SK-N-SH (cell line): Measurements from ENCODE around the gene DAZAP2. TPM values are rescaled to one million over a fixed set of nuclear protein-coding genes. Genes with fewer than 3 reads are reported as not detected.

Source experiments
- CTCF ChIA-PET: fragments of 300-600, 350-600 bp; formaldehyde crosslinking; extraction: SDS; loops from one replicate; lab custom pipeline; 2021; lab: Yijun Ruan, JAX
- POLR2A ChIA-PET: fragments of 350-600 bp; sonication (Branson Sonifier 250); formaldehyde crosslinking; extraction: SDS; loops from one replicate; lab custom pipeline; 2020; ENCODE audit warnings: antibody characterized with exemption, inconsistent platforms; lab: Yijun Ruan, JAX
- DNase-seq: peaks from one replicate; pipeline ENCODE4 v3.0.0; 2012
- H2AFZ ChIP-seq: fragments of 200-600 bp; sonication (generic); 2 replicates; pipeline ENCODE4 v1.8.1; 2016; ENCODE audit warnings: antibody characterized with exemption, mild to moderate bottlenecking, low read depth
- H3F3A ChIP-seq: fragments of 200-600 bp; sonication (generic); replicated peaks from 2 replicates; pipeline ENCODE3; 2016; ENCODE audit warnings: antibody characterized with exemption, mild to moderate bottlenecking; ENCODE audit not compliant: insufficient read depth
- H3K27ac ChIP-seq, 2 experiments: fragments of 200-500 bp in 1 of 2; fragments of 200-600 bp in 1 of 2; sonication (Bioruptor generic) in 1 of 2; sonication (generic), shearing (Covaris generic) in 1 of 2; 2 replicates each; pipeline versions ENCODE4 v1.5.1 to v1.6.1; 2014 to 2016; ENCODE audit warnings: low read depth in 2 of 2, inconsistent platforms in 1 of 2, low read length in 1 of 2, mild to moderate bottlenecking in 1 of 2, mixed read lengths in 1 of 2
- H3K27me3 ChIP-seq: fragments of 200-600 bp; sonication (generic), shearing (Covaris generic); 2 replicates; pipeline ENCODE4 v1.6.1; 2016; ENCODE audit warnings: mixed run types; ENCODE audit not compliant: insufficient read depth
- H3K36me3 ChIP-seq, 2 experiments: fragments of 200-500 bp in 1 of 2; fragments of 200-600 bp in 1 of 2; sonication (Bioruptor generic) in 1 of 2; sonication (generic) in 1 of 2; replicated peaks in 1 of 2; 2 replicates each; pipeline versions ENCODE3 to v1.5.1; 2014 to 2016; ENCODE audit warnings: low read length in 1 of 2, mild to moderate bottlenecking in 1 of 2; ENCODE audit not compliant: insufficient read depth in 2 of 2, control insufficient read depth in 1 of 2
- H3K4me1 ChIP-seq, 2 experiments: fragments of 200-500 bp in 1 of 2; fragments of 200-600 bp in 1 of 2; sonication (Bioruptor generic) in 1 of 2; sonication (generic), shearing (Covaris generic) in 1 of 2; 2 replicates each; pipeline versions ENCODE4 v1.5.1 to v1.6.1; 2014 to 2016; ENCODE audit warnings: low read depth in 1 of 2, low read length in 1 of 2, mixed run types in 1 of 2; ENCODE audit not compliant: insufficient read depth in 2 of 2, control insufficient read depth in 1 of 2
- H3K4me2 ChIP-seq: fragments of 200-600 bp; sonication (generic), shearing (Covaris generic); 2 replicates; pipeline ENCODE4 v1.6.1; 2017; ENCODE audit warnings: mixed run types
- H3K4me3 ChIP-seq, 2 experiments: fragments of 200-500 bp in 1 of 2; fragments of 200-600 bp in 1 of 2; sonication (Bioruptor generic) in 1 of 2; sonication (generic), shearing (Covaris generic) in 1 of 2; 2 replicates each; pipeline versions ENCODE4 v1.5.1 to v1.8.1; 2014 to 2016; ENCODE audit warnings: low read depth in 2 of 2, inconsistent platforms in 1 of 2, low read length in 1 of 2, mild to moderate bottlenecking in 1 of 2, mixed read lengths in 1 of 2, moderate library complexity in 1 of 2
- H3K79me2 ChIP-seq: fragments of 200-600 bp; sonication (generic); 2 replicates; pipeline ENCODE4 v1.8.1; 2017; ENCODE audit warnings: mild to moderate bottlenecking; ENCODE audit not compliant: insufficient read depth
- H3K9ac ChIP-seq: fragments of 200-600 bp; sonication (generic); 2 replicates; pipeline ENCODE4 v1.6.1; 2017; ENCODE audit warnings: mixed run types
- H3K9me2 ChIP-seq: fragments of 200-600 bp; sonication (generic); 2 replicates; pipeline ENCODE4 v1.6.1; 2017; ENCODE audit warnings: mixed run types
- H3K9me3 ChIP-seq: fragments of 200-600 bp; sonication (generic); 2 replicates; pipeline ENCODE4 v1.6.1; 2017; ENCODE audit warnings: mixed run types, mild to moderate bottlenecking, moderate library complexity
- H4K20me1 ChIP-seq: fragments of 200-600 bp; sonication (generic); 2 replicates; pipeline ENCODE4 v1.6.1; 2017; ENCODE audit warnings: mild to moderate bottlenecking, mixed run types; ENCODE audit not compliant: insufficient read depth
- ELF1 ChIP-seq: IDR thresholded peaks from 2 replicates; pipeline ENCODE4 v1.4.0; 2012
- EP300 ChIP-seq, 2 experiments: IDR thresholded peaks; 2 replicates each; pipeline versions ENCODE4 v1.4.0 to v1.6.1; 2012; ENCODE audit warnings: borderline replicate concordance in 1 of 2, low read depth in 1 of 2, low read length in 1 of 2
- FOXM1 ChIP-seq: IDR thresholded peaks from 2 replicates; pipeline ENCODE4 v1.4.0; 2012; ENCODE audit warnings: low read depth, mild to moderate bottlenecking
- GABPA ChIP-seq: IDR thresholded peaks from 2 replicates; pipeline ENCODE4 v1.4.0; 2012; ENCODE audit warnings: low read depth, mild to moderate bottlenecking
- MEF2A ChIP-seq: IDR thresholded peaks from 2 replicates; pipeline ENCODE4 v1.4.0; 2012; ENCODE audit warnings: low read depth, borderline replicate concordance
- MXI1 ChIP-seq: IDR thresholded peaks from 2 replicates; pipeline ENCODE4 v1.6.1; 2012; ENCODE audit warnings: mild to moderate bottlenecking, low read depth, low read length, improper control_type of control experiment
- NFIC ChIP-seq: IDR thresholded peaks from 2 replicates; pipeline ENCODE4 v1.4.0; 2012; ENCODE audit warnings: borderline replicate concordance
- NRF1 ChIP-seq: IDR thresholded peaks from 2 replicates; pipeline ENCODE4 v1.6.1; 2012; ENCODE audit warnings: low read depth, mild to moderate bottlenecking, low read length
- PBX3 ChIP-seq: IDR thresholded peaks from 2 replicates; pipeline ENCODE4; 2012
- RAD21 ChIP-seq: IDR thresholded peaks from 2 replicates; pipeline ENCODE4 v1.6.1; 2012; ENCODE audit warnings: mild to moderate bottlenecking, low read length
- RCOR1 ChIP-seq: fragments of 150-350 bp; IDR thresholded peaks from 2 replicates; pipeline ENCODE4 v1.6.1; 2017; ENCODE audit warnings: antibody characterized with exemption, low read length
- SMC3 ChIP-seq: IDR thresholded peaks from 2 replicates; pipeline ENCODE4 v1.6.1; 2012; ENCODE audit warnings: low read depth, low read length, improper control_type of control experiment
- TAF1 ChIP-seq: IDR thresholded peaks from 2 replicates; pipeline ENCODE4 v1.6.1; 2012; ENCODE audit warnings: low read depth, mild to moderate bottlenecking, low read length, moderate library complexity, borderline replicate concordance
- TCF12 ChIP-seq: IDR thresholded peaks from 2 replicates; pipeline ENCODE4 v1.4.0; 2012
- USF2 ChIP-seq: fragments of 150-350 bp; IDR thresholded peaks from 2 replicates; pipeline ENCODE4 v1.6.1; 2017; ENCODE audit warnings: antibody characterized with exemption, low read length, low read depth, borderline replicate concordance
- ZBTB33 ChIP-seq: IDR thresholded peaks from 2 replicates; pipeline ENCODE4 v1.4.0; 2012; ENCODE audit warnings: low read depth, borderline replicate concordance
- WGBS: methylation state at CpG from one replicate; pipeline ENCODE4 v1.1.6; 2017; ENCODE audit warnings: low lambda C conversion rate; 5-methylcytosine and 5-hydroxymethylcytosine counted together
- polyA plus RNA-seq, 3 experiments: library from polyadenylated mRNA; depleted of rRNA; stranded (reverse); fragments of >200 nt; gene quantifications; 2 replicates each; pipeline ENCODE4 v1.2.3, GENCODE V29; 2012
- TF ChIP-seq, protein P1 (sequence below): IDR thresholded peaks from 2 replicates; pipeline ENCODE4 v1.4.0; 2012; ENCODE audit warnings: low read depth, borderline replicate concordance
- TF ChIP-seq, protein P2 (sequence below): fragments of 150-350 bp; IDR thresholded peaks from 2 replicates; pipeline ENCODE4 v1.6.1; 2016; ENCODE audit warnings: mild to moderate bottlenecking, low read depth, low read length
- TF ChIP-seq, protein P3 (sequence below): IDR thresholded peaks from 2 replicates; pipeline ENCODE4 v1.6.1; 2012; ENCODE audit warnings: mild to moderate bottlenecking, low read depth, low read length, moderate library complexity
- TF ChIP-seq, protein P4 (sequence below): fragments of 200-600 bp; sonication (generic); IDR thresholded peaks from 2 replicates; pipeline ENCODE4 v1.6.1; 2017; ENCODE audit warnings: antibody characterized with exemption, mild to moderate bottlenecking, moderate library complexity

DAZAP2 gene
- polyA plus RNA-seq, 1 of the 3 experiments (the other 2 are of a cell fraction), result 274 TPM

- DNase-seq, result no peak
- no peak overlapping the region for H2AFZ ChIP-seq
- peaks cover 15% of the 10 kb centered on the region for H3F3A ChIP-seq
- no peak overlapping the region for H3K4me3 ChIP-seq
- H3K27me3 ChIP-seq, result no peaks in the 10 kb centered on the region
- H3K9me3 ChIP-seq, result no peaks in the 10 kb centered on the region
- CTCF ChIA-PET, result interaction anchor here (1.0 to 3.2 kb wide), 3 partner anchors 10 to 27 kb away, joined by 3 to 14 read pairs (median 3); no protein-coding TSS in a partner anchor
- H4K20me1 ChIP-seq, result peaks cover 5% of the 10 kb centered on the region; the same call in 1 of the 2 replicates
- H3K27ac ChIP-seq, result no peak overlapping the region
- peaks cover 44% of the 10 kb centered on the region for H3K79me2 ChIP-seq
- WGBS, result 94% methylated on average over 7 of the region's 7 CpGs
- no peak overlapping the region for H3K4me2 ChIP-seq
- no peaks in the 10 kb centered on the region for H3K9me2 ChIP-seq
- no peak for TF ChIP-seq PBX3
- no peak for TF ChIP-seq TCF12
- TF ChIP-seq, protein P1, sequence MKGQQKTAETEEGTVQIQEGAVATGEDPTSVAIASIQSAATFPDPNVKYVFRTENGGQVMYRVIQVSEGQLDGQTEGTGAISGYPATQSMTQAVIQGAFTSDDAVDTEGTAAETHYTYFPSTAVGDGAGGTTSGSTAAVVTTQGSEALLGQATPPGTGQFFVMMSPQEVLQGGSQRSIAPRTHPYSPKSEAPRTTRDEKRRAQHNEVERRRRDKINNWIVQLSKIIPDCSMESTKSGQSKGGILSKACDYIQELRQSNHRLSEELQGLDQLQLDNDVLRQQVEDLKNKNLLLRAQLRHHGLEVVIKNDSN, result no peak
- TF ChIP-seq, protein P2, sequence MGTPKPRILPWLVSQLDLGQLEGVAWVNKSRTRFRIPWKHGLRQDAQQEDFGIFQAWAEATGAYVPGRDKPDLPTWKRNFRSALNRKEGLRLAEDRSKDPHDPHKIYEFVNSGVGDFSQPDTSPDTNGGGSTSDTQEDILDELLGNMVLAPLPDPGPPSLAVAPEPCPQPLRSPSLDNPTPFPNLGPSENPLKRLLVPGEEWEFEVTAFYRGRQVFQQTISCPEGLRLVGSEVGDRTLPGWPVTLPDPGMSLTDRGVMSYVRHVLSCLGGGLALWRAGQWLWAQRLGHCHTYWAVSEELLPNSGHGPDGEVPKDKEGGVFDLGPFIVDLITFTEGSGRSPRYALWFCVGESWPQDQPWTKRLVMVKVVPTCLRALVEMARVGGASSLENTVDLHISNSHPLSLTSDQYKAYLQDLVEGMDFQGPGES, result no peak
- TF ChIP-seq ELF1, result no peak
- TF ChIP-seq NFIC, result no peak
- no peak for TF ChIP-seq MEF2A
- TF ChIP-seq ZBTB33, result no peak
- no peak for TF ChIP-seq FOXM1
- no peak for TF ChIP-seq GABPA
- TF ChIP-seq, protein P3, sequence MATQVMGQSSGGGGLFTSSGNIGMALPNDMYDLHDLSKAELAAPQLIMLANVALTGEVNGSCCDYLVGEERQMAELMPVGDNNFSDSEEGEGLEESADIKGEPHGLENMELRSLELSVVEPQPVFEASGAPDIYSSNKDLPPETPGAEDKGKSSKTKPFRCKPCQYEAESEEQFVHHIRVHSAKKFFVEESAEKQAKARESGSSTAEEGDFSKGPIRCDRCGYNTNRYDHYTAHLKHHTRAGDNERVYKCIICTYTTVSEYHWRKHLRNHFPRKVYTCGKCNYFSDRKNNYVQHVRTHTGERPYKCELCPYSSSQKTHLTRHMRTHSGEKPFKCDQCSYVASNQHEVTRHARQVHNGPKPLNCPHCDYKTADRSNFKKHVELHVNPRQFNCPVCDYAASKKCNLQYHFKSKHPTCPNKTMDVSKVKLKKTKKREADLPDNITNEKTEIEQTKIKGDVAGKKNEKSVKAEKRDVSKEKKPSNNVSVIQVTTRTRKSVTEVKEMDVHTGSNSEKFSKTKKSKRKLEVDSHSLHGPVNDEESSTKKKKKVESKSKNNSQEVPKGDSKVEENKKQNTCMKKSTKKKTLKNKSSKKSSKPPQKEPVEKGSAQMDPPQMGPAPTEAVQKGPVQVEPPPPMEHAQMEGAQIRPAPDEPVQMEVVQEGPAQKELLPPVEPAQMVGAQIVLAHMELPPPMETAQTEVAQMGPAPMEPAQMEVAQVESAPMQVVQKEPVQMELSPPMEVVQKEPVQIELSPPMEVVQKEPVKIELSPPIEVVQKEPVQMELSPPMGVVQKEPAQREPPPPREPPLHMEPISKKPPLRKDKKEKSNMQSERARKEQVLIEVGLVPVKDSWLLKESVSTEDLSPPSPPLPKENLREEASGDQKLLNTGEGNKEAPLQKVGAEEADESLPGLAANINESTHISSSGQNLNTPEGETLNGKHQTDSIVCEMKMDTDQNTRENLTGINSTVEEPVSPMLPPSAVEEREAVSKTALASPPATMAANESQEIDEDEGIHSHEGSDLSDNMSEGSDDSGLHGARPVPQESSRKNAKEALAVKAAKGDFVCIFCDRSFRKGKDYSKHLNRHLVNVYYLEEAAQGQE, result no peak
- no peak for TF ChIP-seq SMC3
- no peak for TF ChIP-seq USF2
- TF ChIP-seq TAF1, result no peak
- TF ChIP-seq, protein P4, sequence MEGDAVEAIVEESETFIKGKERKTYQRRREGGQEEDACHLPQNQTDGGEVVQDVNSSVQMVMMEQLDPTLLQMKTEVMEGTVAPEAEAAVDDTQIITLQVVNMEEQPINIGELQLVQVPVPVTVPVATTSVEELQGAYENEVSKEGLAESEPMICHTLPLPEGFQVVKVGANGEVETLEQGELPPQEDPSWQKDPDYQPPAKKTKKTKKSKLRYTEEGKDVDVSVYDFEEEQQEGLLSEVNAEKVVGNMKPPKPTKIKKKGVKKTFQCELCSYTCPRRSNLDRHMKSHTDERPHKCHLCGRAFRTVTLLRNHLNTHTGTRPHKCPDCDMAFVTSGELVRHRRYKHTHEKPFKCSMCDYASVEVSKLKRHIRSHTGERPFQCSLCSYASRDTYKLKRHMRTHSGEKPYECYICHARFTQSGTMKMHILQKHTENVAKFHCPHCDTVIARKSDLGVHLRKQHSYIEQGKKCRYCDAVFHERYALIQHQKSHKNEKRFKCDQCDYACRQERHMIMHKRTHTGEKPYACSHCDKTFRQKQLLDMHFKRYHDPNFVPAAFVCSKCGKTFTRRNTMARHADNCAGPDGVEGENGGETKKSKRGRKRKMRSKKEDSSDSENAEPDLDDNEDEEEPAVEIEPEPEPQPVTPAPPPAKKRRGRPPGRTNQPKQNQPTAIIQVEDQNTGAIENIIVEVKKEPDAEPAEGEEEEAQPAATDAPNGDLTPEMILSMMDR, result no peak
- no peak for TF ChIP-seq RCOR1
- no peak for TF ChIP-seq MXI1
- no peak for TF ChIP-seq RAD21
- no peak for TF ChIP-seq NRF1
- TF ChIP-seq EP300 (IDR thresholded peaks at IDR 0.05; ENCODE audit: borderline replicate concordance in 1 of 2, low read depth in 1 of 2, low read length in 1 of 2), result no peak
- TF ChIP-seq, all 33 proteins: peak for 0
- POLR2A ChIA-PET, result interaction anchor here (0.9 kb wide), 1 partner anchor 11 kb away, joined by 4 read pairs; no protein-coding TSS in a partner anchor
- Histone ChIP-seq H3K4me1 (peaks cover 11 to 12% of the 10 kb centered on the region in 2 experiments; a peak in 2 of 4 replicates), H3K9ac (no peak overlapping the region), H3K36me3 (peaks cover 43 to 50% of the 10 kb centered on the region in 2 experiments)
Observed at GRCh38 chr12:51242120-51242519, 3.5 kb downstream of the DAZAP2 start.
